Activated CD4-positive, alpha-beta T cell treated with anti-CD3 and anti-CD28 coated beads for 36 hours (primary cell): Measurements from ENCODE around the gene FKBP5. TPM values are rescaled to one million over a fixed set of nuclear protein-coding genes. Genes with fewer than 3 reads are reported as not detected.

Experiments
- ATAC-seq: fragments of 200-7000 bp; cut with Tn5 transposase; one replicate; pipeline ENCODE4 v1.10.0; 2021; ENCODE audit warnings: mild to moderate bottlenecking, moderate library complexity
- CTCF ChIA-PET: fragments of 350-600 bp; sonication (Branson Sonifier 250); formaldehyde crosslinking; loops from one replicate; lab custom pipeline; 2021; ENCODE audit warnings: antibody characterized with exemption; lab: Charles Lee
- POLR2A ChIA-PET: fragments of 350-600 bp; sonication (Branson Sonifier 250); formaldehyde crosslinking; loops from one replicate; lab custom pipeline; 2021; ENCODE audit warnings: antibody characterized with exemption, inconsistent platforms; lab: Charles Lee
- DNase-seq: peaks from one replicate; pipeline ENCODE4 v3.0.0-alpha.2; 2020
- H3K27ac Mint-ChIP-seq: one replicate; pipeline ENCODE4 v1.8.0; 2021; ENCODE audit warnings: mixed read lengths
- H3K27me3 Mint-ChIP-seq: one replicate; pipeline ENCODE4 v1.8.0; 2021; ENCODE audit warnings: mixed read lengths
- H3K36me3 Mint-ChIP-seq: one replicate; pipeline ENCODE4 v1.8.0; 2021; ENCODE audit warnings: low read depth, mixed read lengths
- H3K4me1 Mint-ChIP-seq: one replicate; pipeline ENCODE4 v1.8.0; 2021; ENCODE audit warnings: mixed read lengths
- H3K4me3 Mint-ChIP-seq: one replicate; pipeline ENCODE4 v1.8.0; 2021; ENCODE audit warnings: mild to moderate bottlenecking, moderate library complexity, mixed read lengths
- H3K9me3 Mint-ChIP-seq: one replicate; pipeline ENCODE4 v1.8.0; 2021; ENCODE audit warnings: low read depth, mixed read lengths
- intact Hi-C, 2 experiments: fragments of 100-400 bp; cut with DNase I in 1 of 2; cut with micrococcal nuclease in 1 of 2; formaldehyde crosslinking; loops; one replicate each; pipeline versions ENCODE4 v1.14.2 to v1.15.1; 2022 to 2024; cut with DNase I, micrococcal nuclease
- total RNA-seq, 2 experiments: library from RNA; stranded (reverse); gene quantifications; one replicate each; pipeline ENCODE4 v1.2.3, GENCODE V29; 2021

The FKBP5 gene
- total RNA-seq, 2 experiments from 2014 or later = 140 to 141 TPM

DNA sequence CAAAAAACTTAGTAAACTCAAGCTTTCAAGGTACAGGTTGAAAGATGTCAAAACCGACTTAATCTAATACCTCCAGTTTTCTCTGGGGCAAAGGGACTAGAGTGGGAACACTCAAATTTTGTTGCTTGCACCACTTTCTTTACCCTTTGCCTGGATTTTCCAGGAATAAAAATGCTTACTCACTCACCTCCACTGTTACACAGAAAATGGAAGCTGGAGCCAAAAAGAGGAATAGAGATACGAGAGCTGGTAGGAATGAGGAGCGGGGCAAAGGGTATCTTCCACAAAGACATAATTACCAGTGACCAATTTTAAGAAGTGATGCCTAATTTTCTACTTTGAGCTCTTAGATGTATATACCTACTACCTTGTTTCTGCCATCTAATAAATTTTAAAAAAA, 96.5 kb downstream of the FKBP5 start:
- peaks cover 74% of the 10 kb centered on the region for H3K36me3 Mint-ChIP-seq
- CTCF ChIA-PET = interaction anchor here (0.9 to 6.6 kb wide), 14 partner anchors 8 to 145 kb away, joined by 3 to 123 read pairs (median 8); partner anchors contain the start of gene ARMC12
- ATAC-seq (no peak), DNase-seq (no peak)
- H3K9me3 Mint-ChIP-seq = no peaks in the 10 kb centered on the region
- intact Hi-C loops = no loop called here
- POLR2A ChIA-PET = no interaction called here
- no peak overlapping the region for H3K4me3 Mint-ChIP-seq
- no peak overlapping the region for H3K27ac Mint-ChIP-seq
- H3K4me1 Mint-ChIP-seq = peaks cover 86% of the 10 kb centered on the region
- no peaks in the 10 kb centered on the region for H3K27me3 Mint-ChIP-seq

DNA sequence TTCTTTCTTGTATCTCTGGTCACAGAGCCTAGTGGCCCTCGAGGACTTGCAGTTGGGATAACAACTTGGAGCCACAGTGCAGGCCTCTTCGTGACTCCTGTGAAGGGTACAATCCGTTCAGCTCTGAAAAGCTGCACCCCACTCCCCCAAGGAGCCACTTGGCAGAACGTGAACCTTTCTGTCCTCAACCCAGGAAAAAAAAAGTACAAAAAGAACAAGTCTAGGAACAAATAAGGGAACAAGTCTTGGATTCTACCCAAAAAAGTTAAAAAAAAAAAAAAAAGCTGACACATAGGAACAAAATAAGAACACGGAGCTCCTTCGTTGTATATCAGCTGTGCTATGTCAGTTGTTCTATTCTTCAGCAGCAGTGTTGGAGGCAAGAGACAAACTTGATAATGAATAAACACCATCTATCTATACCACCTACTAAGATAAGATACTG, 98.1 kb downstream of the FKBP5 start:
- H3K27me3 Mint-ChIP-seq = no peaks in the 10 kb centered on the region
- ATAC-seq (no peak), DNase-seq (no peak)
- H3K4me1 Mint-ChIP-seq = peaks cover 88% of the 10 kb centered on the region
- CTCF ChIA-PET = interaction anchor here (0.6 to 6.6 kb wide), 18 partner anchors 11 to 504 kb away, joined by 3 to 123 read pairs (median 5); partner anchors contain the start of gene ARMC12
- H3K9me3 Mint-ChIP-seq = no peaks in the 10 kb centered on the region
- POLR2A ChIA-PET = interaction anchor here (0.6 to 0.7 kb wide), 3 partner anchors 53 to 122 kb away, joined by 3 to 10 read pairs (median 5); no protein-coding TSS in a partner anchor
- H3K27ac Mint-ChIP-seq = peak overlapping the region; percentile 47
- intact Hi-C loops = no loop called here
- H3K36me3 Mint-ChIP-seq = peaks cover 76% of the 10 kb centered on the region
- H3K4me3 Mint-ChIP-seq = no peak overlapping the region

DNA sequence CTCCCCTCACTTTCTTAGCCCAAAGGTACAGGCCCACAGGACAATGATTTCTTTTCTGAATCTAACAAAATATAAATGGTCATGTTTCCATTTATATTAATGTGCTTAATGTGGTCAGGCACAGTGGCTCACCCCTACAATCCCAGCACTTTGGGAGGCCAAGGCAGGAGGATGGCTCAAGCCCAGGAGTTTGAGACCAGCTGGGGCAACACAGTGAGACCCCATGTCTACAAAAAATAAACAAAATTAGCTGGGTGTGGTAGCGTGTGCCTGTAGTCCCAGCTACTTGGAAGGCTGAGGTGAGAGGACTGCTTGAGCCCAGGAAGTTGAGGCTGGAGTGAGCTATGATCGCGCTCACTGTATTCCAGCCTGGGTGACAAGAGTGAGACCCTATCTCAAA, 98.8 kb downstream of the FKBP5 start:
- Mint-ChIP-seq H3K27me3 (no peaks in the 10 kb centered on the region), H3K27ac (peak overlapping the region; percentile 32), H3K4me1 (peaks cover 86% of the 10 kb centered on the region), H3K4me3 (no peak overlapping the region), H3K36me3 (peaks cover 72% of the 10 kb centered on the region), H3K9me3 (no peaks in the 10 kb centered on the region)
- DNase-seq (no peak), ATAC-seq (no peak)
- intact Hi-C loops = loop anchor here in 1 of 2 experiments (10.0 kb wide), 1 partner anchor 365 kb away; no protein-coding TSS in a partner anchor
- ChIA-PET CTCF (interaction anchor here (0.6 to 6.6 kb wide), 7 partner anchors 12 to 181 kb away, joined by 3 to 123 read pairs (median 9); partner anchors contain the start of gene ARMC12), POLR2A (interaction anchor here (0.6 to 0.7 kb wide), 2 partner anchors 54 to 80 kb away, joined by 3 to 10 read pairs; no protein-coding TSS in a partner anchor)

DNA sequence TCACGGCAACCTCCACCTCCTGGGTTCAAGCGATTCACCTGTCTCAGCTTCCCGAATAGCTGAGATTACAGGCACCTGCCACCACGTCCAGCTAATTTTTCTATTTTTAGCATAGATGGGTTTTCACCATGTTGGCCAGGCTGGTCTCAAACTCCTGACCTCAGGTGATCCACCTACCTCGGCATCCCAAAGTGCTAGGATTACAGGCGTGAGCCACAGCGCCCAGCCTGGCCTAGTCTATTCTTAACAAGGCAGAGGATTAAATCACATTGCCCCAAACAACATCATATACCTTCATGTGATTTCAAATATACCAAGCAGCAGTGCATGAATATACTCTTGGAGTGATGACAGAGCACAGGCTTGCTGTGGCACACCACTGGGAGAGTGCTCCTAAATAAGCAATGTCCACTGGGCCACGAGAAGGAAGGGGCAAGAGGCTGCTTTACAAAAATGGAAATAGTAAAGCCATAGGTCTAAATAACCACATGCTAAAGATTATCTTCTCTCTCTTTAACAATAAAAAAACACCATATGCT, 99.4 kb downstream of the FKBP5 start:
- POLR2A ChIA-PET = no interaction called here
- H3K36me3 Mint-ChIP-seq = peaks cover 66% of the 10 kb centered on the region
- no peak for DNase-seq

DNA sequence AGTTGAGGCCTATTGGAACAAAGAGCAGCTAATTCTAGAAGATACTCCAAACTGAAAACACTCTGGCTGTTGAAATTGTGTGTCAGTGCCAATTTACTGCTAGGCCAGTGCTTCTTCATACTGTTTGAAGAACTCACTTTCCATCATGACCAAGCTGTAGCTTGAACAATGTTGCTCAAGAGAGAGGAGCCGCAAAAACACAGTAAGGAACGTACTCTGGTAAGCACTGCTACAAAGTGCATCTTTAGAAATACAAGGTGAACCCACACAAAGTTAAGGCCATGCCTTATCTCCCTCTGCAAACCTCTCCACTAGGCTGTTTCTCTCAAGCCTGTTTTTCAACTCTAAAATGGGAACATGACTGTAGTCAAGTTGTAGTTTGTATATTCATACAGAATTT, 101.5 kb downstream of the FKBP5 start:
- ChIA-PET CTCF (interaction anchor here (0.7 to 6.6 kb wide), 7 partner anchors 10 to 150 kb away, joined by 3 to 123 read pairs (median 4); partner anchors contain the start of gene ARMC12), POLR2A (no interaction called here)
- Mint-ChIP-seq H3K27me3 (no peaks in the 10 kb centered on the region), H3K4me1 (peaks cover 80% of the 10 kb centered on the region), H3K36me3 (peaks cover 57% of the 10 kb centered on the region), H3K9me3 (no peaks in the 10 kb centered on the region), H3K27ac (peak overlapping the region; percentile 37), H3K4me3 (no peak overlapping the region)
- DNase-seq (no peak), ATAC-seq (no peak)
- intact Hi-C loops = loop anchor here in 1 of 2 experiments (10.0 kb wide), 1 partner anchor 368 kb away; no protein-coding TSS in a partner anchor

More for the DNA sequence above, 99.4 kb downstream of the FKBP5 start:
- Mint-ChIP-seq H3K4me1 (peaks cover 86% of the 10 kb centered on the region), H3K9me3 (no peaks in the 10 kb centered on the region), H3K4me3 (no peak overlapping the region), H3K27ac (peak overlapping the region; percentile 32), H3K27me3 (no peaks in the 10 kb centered on the region)
- CTCF ChIA-PET = interaction anchor here (0.6 to 6.6 kb wide), 6 partner anchors 13 to 154 kb away, joined by 3 to 123 read pairs (median 9); partner anchors contain the start of gene ARMC12
- no peak for ATAC-seq
- intact Hi-C loops = loop anchor here in 1 of 2 experiments (10.0 kb wide), 1 partner anchor 366 kb away; no protein-coding TSS in a partner anchor

DNA sequence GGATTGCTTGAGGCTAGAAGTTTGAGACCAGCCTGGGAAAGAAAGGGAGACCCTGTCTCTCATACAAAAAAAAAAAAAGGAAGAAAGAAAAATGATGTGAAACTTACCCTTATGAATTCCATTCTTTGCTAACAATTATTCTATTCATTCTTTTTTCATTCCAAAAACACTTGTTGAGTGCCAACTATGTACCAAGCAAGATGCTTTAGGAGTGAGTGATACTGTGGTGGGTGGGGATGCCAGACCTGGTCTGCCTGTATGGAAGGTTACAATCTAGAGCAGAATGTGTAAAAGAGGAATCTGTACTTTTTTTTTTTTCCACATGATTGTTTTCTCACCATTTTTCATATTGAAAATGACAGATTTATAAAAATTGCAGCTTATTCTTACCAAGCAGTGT, 102.2 kb downstream of the FKBP5 start:
- ATAC-seq (no peak), DNase-seq (no peak)
- intact Hi-C loops = loop anchor here in 1 of 2 experiments (10.0 kb wide), 1 partner anchor 368 kb away; no protein-coding TSS in a partner anchor
- Mint-ChIP-seq H3K27me3 (no peaks in the 10 kb centered on the region), H3K4me1 (peaks cover 78% of the 10 kb centered on the region), H3K4me3 (no peak overlapping the region), H3K27ac (peak overlapping the region; percentile 49), H3K9me3 (no peaks in the 10 kb centered on the region), H3K36me3 (peaks cover 58% of the 10 kb centered on the region)
- POLR2A ChIA-PET = no interaction called here
- CTCF ChIA-PET = interaction anchor here (1.0 to 6.6 kb wide), 5 partner anchors 25 to 151 kb away, joined by 3 to 123 read pairs (median 4); partner anchors contain the start of gene ARMC12

DNA sequence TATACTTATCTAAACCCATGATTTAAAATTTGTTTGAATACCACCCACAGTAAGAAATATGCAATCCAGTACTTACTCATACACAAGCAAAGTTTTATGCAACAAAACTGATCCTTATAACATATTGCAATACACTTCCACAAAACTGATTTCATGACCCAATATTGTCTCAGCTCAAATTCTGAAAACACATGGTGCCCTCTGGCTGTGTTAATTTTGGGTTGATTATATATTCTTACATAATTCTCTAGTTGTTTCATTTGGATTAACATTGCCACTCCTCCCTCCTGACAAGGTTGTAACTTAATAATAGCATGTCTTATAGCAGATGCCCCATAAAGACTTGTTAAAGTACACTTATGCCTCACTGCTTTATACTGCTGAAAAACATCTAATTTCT, 103.1 kb downstream of the FKBP5 start:
- ATAC-seq (no peak), DNase-seq (no peak)
- POLR2A ChIA-PET = no interaction called here
- Mint-ChIP-seq H3K27ac (peak overlapping the region; percentile 33), H3K4me1 (peaks cover 73% of the 10 kb centered on the region), H3K9me3 (no peaks in the 10 kb centered on the region), H3K4me3 (no peak overlapping the region), H3K27me3 (no peaks in the 10 kb centered on the region), H3K36me3 (peaks cover 55% of the 10 kb centered on the region)
- CTCF ChIA-PET = interaction anchor here (0.7 to 9.7 kb wide), 13 partner anchors 10 to 171 kb away, joined by 3 to 178 read pairs (median 4); partner anchors contain the start of gene ARMC12
- intact Hi-C loops = loop anchor here (1.0 to 10.0 kb wide), 5 partner anchors 39 to 369 kb away; no protein-coding TSS in a partner anchor

DNA sequence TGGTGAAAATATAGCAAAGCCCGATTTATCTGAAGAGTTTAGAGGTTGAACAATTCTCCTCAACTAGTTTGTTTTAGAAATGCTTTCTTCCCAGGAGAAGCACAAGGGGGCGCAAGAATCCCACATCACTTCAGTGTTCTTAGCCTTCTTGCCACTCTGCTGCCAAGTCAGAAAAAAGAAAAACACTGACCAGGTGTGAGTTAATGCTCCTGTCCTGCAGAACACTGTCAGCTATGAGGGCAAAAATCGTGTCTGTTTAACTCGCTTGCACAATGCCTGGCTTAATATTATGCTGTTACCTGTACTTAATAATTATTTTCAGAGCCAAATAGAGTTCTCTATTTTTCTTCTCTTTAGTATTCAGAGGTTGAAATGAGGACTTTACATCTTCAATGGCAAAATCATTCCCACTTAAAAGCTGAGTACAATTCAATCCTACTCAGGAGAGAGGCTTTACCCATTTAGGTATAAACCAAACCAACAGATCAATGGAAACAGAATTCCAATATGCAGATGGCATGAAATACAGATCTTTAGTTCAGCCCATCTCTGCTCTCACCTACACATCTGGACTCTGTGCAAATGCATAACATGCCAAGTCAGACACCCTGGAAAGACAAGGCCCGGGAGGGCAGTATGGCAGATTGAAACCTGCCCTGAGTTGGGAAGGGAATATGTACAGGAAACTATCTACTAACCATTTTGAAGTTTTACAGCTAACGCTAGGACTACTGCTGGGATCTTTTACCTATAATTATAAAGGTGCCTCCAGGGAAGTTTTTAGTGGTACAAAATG, 104.6 kb downstream of the FKBP5 start:
- Mint-ChIP-seq H3K27ac (no peak overlapping the region), H3K9me3 (no peaks in the 10 kb centered on the region), H3K36me3 (peaks cover 43% of the 10 kb centered on the region), H3K4me1 (peaks cover 61% of the 10 kb centered on the region), H3K4me3 (no peak overlapping the region), H3K27me3 (no peaks in the 10 kb centered on the region)
- peak; percentile 86 for DNase-seq
- ChIA-PET CTCF (interaction anchor here (0.6 to 9.7 kb wide), 27 partner anchors 8 to 171 kb away, joined by 3 to 178 read pairs (median 4); partner anchors contain the start of gene ARMC12), POLR2A (interaction anchor here (0.7 to 1.1 kb wide), 2 partner anchors 152 to 153 kb away, joined by 3 to 4 read pairs; partner anchors contain the start of gene ARMC12)
- ATAC-seq = peak; percentile 73
- intact Hi-C loops = loop anchor here (1.0 to 10.0 kb wide), 7 partner anchors 40 to 371 kb away; partner anchors contain the start of gene ARMC12 (in 1 of the 2)

DNA sequence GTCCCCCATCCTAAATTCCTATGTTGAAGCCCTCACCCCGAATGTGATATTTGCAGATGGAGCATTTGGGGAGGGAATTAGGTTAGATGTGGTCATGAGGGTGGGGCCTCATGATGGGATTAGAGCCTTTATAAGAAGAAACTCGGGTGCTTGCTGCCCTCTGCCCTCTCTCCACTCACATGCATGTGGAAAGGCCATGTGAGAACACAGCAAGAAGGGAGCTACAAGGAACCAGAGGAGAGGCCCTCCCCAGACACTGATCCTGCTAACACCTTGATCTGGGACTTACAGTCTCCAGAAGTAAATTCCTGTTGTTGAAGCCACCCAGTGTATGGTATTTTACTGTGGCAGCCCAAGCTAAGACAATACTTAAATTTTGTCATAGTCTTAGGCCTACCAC, 106.4 kb downstream of the FKBP5 start:
- ChIA-PET POLR2A (no interaction called here), CTCF (interaction anchor here (0.5 to 9.7 kb wide), 8 partner anchors 19 to 623 kb away, joined by 3 to 178 read pairs (median 4); partner anchors contain the start of gene ARMC12)
- Mint-ChIP-seq H3K27ac (no peak overlapping the region), H3K4me1 (peaks cover 53% of the 10 kb centered on the region), H3K9me3 (no peaks in the 10 kb centered on the region), H3K36me3 (peaks cover 36% of the 10 kb centered on the region), H3K4me3 (no peak overlapping the region), H3K27me3 (no peaks in the 10 kb centered on the region)
- intact Hi-C loops = loop anchor here in 1 of 2 experiments (10.0 kb wide), 1 partner anchor 372 kb away; no protein-coding TSS in a partner anchor
- ATAC-seq (no peak), DNase-seq (no peak)

DNA sequence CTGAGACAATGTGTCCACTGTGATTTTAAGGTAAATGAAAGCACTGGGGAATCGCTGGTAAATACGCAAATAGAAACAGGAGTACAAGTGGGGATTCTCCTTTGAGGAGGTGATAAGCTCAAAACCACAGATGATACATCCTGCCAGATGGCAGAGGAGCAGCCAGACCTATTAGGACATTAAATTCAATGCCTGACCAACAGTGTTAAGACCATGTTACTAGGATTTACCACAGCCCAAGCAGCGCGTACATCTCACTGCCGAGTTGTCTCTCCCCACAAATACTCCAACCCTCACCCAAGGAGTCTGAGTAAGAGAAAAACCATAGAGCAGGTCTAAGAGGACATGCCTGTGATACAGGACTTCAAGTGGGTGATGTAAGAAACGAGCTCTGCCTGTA, 107.1 kb downstream of the FKBP5 start:
- Mint-ChIP-seq H3K4me3 (no peak overlapping the region), H3K27ac (peak overlapping the region; percentile 23), H3K27me3 (no peaks in the 10 kb centered on the region), H3K9me3 (no peaks in the 10 kb centered on the region), H3K4me1 (peaks cover 46% of the 10 kb centered on the region), H3K36me3 (peaks cover 36% of the 10 kb centered on the region)
- ChIA-PET CTCF (interaction anchor here (1.3 to 9.7 kb wide), 6 partner anchors 13 to 173 kb away, joined by 3 to 178 read pairs (median 5); partner anchors contain the start of gene ARMC12), POLR2A (no interaction called here)
- intact Hi-C loops = loop anchor here in 1 of 2 experiments (10.0 kb wide), 1 partner anchor 373 kb away; no protein-coding TSS in a partner anchor
- ATAC-seq = peak; percentile 35
- DNase-seq = no peak
